ENCODE data around the gene CCDC43.
"Not testable (repeated sequence)": the region's sequence is repeated elsewhere in the genome, so short reads cannot be mapped to it uniquely, and the experiment has no call there.

CCDC43 gene, protein sequence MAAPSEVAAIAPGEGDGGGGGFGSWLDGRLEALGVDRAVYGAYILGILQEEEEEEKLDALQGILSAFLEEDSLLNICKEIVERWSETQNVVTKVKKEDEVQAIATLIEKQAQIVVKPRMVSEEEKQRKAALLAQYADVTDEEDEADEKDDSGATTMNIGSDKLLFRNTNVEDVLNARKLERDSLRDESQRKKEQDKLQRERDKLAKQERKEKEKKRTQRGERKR
- 22.3 to 24.8 (median 24.0) reads per million in 3 donors for total RNA-seq

DNA sequence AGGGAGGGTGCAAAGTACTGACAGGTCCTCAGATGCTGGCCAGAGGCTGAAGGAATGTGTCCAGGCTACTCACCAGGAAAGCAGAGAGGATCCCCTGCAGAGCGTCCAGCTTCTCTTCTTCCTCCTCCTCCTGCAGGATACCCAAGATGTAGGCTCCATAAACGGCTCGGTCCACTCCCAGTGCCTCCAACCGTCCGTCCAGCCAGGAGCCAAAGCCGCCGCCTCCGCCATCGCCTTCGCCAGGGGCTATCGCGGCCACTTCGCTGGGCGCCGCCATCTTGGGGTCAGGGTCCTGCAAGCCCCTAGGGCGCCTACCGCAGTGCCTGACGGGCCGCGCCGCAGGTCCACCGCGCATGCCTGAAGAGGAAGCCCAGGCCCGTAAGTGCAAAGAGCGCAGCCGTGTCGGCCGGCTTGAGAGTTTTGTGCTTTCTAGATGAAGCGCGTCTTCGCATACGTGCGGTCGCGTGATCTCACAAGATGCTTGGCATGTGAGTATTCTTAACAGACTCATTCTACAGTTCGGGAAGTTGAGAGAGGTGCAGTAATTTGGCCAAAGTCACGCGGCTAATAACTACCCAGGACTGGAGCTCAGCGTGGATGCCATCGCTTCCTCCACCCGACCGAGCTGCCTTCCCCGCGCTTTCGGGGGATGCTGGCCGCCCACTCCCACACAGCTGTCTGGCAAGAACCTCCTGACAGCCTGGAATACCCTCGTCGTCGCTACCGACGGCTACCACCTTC lies at the start of gene CCDC43:
Gene CCDC43, minus strand, starts transcription at position 300 of the 741 bp plus-strand sequence. Its CDS starts 23 bp downstream, at position 277.
- peak within 1 kb of the TSS; percentile 99 for H3K4me3 ChIP-seq (ENCODE audit: insufficient read depth, low read depth, low read length, poor library complexity, severe bottlenecking)
- DNase-seq, result peak; percentile 81 to 86 (median 85)

DNA sequence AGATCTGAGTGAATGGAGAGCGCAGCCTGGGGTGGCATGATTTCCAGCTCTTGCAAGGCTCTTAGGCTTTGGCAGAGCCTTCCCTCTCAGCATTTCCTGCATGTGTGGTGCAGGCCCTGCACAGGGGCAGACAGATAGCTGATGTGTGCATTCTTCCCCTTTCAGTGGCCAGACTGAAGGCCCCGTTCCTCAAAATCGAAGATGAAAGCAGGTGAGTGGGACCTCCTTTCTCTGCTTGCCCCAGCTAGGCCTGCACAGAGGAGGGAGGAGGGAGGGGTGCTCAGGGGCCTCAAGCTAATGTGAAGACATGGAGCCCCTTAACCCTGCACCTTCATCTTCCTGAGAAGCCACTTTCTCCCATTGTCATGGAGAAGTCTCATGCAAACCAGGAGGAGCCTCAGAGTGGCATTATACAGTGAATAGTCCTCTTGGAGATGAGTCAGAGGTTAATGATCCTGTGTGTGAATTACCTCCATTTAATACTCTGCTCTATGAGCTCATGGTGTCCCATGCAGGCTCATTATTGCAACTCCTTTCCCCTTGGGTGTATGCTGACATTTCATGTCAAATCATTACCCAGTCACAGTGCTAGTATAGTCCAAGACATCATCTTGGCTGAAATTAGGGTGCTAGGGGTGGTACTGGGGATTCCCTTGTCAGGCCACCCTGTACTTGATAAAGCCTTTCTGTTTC lies 48.8 kb upstream of the CCDC43 start:
- H3K4me1 ChIP-seq (ENCODE audit: control insufficient read depth, insufficient read depth, low read length, poor library complexity, severe bottlenecking), result no peaks in the 10 kb centered on the region
- DNase-seq, result no peak
- H3K27me3 ChIP-seq (replicated peaks; ENCODE audit: control insufficient read depth, insufficient read depth, low read length, poor library complexity, severe bottlenecking), result no peaks in the 10 kb centered on the region
- H3K36me3 ChIP-seq (ENCODE audit: control insufficient read depth, insufficient read depth, low read length), result no peaks in the 10 kb centered on the region
- H3K4me3 ChIP-seq (ENCODE audit: insufficient read depth, low read depth, low read length, poor library complexity, severe bottlenecking), result no peak overlapping the region
- no peak overlapping the region for H3K27ac ChIP-seq (ENCODE audit: insufficient read depth, low read length, poor library complexity, severe bottlenecking)
- no peaks in the 10 kb centered on the region for H3K9me3 ChIP-seq (ENCODE audit: control insufficient read depth, low read length)

More for the DNA sequence above, at the start of gene CCDC43:
- H3K36me3 ChIP-seq (ENCODE audit: control insufficient read depth, insufficient read depth, low read length), result no peaks in the 10 kb centered on the region
- no peaks in the 10 kb centered on the region for H3K9me3 ChIP-seq (ENCODE audit: control insufficient read depth, low read length)
- peaks cover 13% of the 10 kb centered on the region for H3K4me1 ChIP-seq (ENCODE audit: control insufficient read depth, insufficient read depth, low read length, poor library complexity, severe bottlenecking)
- H3K27ac ChIP-seq (ENCODE audit: insufficient read depth, low read length, poor library complexity, severe bottlenecking), result peak within 1 kb of the TSS; percentile 79
- no peaks in the 10 kb centered on the region for H3K27me3 ChIP-seq (replicated peaks; ENCODE audit: control insufficient read depth, insufficient read depth, low read length, poor library complexity, severe bottlenecking)

DNA sequence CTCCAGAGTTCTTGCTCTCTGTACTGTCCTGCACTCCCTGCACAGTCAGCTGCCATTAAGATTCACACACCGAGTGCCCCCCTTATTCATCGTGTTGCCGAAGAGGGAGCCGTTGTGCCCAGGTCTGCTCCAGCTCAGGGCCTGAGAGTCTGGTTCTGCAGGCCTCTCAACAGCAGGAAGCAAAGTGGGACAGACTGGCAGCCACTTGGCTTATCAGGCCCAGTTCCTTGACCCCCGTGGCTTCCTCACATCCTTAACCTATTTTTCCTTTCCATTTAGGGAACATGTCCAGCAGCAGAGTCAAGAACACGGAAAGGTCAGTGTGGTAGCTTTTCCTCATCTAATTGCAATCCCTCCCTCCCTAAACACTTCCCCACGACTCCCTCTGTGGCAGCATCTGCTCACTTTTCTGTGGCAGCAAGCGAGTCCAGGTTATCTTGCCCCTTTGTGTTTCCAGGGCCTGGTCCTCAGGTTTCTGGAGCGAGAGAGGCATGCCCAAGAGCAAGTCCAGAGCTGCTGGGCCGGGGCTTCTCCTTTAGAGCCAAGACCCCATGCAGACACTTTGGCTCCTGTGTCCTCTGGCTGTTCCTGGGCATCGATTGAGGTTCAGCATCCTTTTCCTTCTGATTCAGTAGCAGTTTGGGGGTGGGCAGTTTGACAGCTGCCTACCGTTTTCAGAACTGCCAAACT lies 47.1 kb upstream of the CCDC43 start:
- Histone ChIP-seq H3K9me3 (ENCODE audit: control insufficient read depth, low read length) (no peaks in the 10 kb centered on the region), H3K27ac (ENCODE audit: insufficient read depth, low read length, poor library complexity, severe bottlenecking) (no peak overlapping the region), H3K36me3 (ENCODE audit: control insufficient read depth, insufficient read depth, low read length) (no peaks in the 10 kb centered on the region), H3K27me3 (replicated peaks; ENCODE audit: control insufficient read depth, insufficient read depth, low read length, poor library complexity, severe bottlenecking) (no peaks in the 10 kb centered on the region), H3K4me1 (ENCODE audit: control insufficient read depth, insufficient read depth, low read length, poor library complexity, severe bottlenecking) (no peaks in the 10 kb centered on the region), H3K4me3 (ENCODE audit: insufficient read depth, low read depth, low read length, poor library complexity, severe bottlenecking) (no peak overlapping the region)
- no peak for DNase-seq

DNA sequence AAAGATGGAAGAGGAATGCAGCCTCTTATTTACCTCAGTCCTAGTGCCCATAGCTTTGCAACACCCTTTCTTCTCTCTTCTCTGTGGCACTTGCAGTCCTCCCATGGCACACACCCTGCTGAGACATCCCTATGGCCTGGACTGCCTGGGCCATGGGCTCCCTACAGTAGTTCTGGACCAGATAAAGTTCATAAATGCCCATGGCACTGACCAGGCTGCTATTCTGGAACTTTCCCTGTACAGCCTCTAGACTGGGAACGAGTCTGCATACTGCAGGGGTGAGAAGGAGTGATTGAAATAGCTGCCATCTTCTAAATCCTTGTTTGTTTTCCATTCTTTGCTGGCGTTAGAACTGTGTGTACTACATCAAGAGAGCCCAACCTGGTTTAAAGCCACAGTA lies 44.7 kb upstream of the CCDC43 start:
- H3K9me3 ChIP-seq (ENCODE audit: control insufficient read depth, low read length), result no peaks in the 10 kb centered on the region
- no peaks in the 10 kb centered on the region for H3K27me3 ChIP-seq (replicated peaks; ENCODE audit: control insufficient read depth, insufficient read depth, low read length, poor library complexity, severe bottlenecking)
- peaks cover 5% of the 10 kb centered on the region for H3K36me3 ChIP-seq (ENCODE audit: control insufficient read depth, insufficient read depth, low read length)
- no peak overlapping the region for H3K4me3 ChIP-seq (ENCODE audit: insufficient read depth, low read depth, low read length, poor library complexity, severe bottlenecking)
- H3K4me1 ChIP-seq (ENCODE audit: control insufficient read depth, insufficient read depth, low read length, poor library complexity, severe bottlenecking), result no peaks in the 10 kb centered on the region
- DNase-seq, result no peak
- H3K27ac ChIP-seq (ENCODE audit: insufficient read depth, low read length, poor library complexity, severe bottlenecking), result no peak overlapping the region

DNA sequence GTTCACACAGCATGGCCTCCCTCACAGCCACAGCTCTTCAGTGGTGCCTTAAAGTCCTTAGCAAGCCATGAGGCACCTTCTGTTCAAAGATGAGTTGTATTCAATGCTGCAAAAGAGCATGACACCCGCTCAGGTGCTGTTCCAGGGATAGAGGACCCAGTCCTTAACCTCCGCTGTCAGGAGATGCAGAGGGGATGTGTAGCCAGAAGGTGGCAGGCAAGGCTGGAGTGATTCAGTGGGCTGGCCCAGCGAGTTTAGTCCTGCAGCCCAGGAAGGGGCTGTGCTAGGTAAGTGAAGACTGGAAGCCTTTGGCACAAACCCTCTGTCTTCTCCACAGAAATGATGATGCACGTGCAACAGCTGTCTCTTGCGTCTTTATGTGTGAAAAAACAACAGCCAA lies 44.2 kb upstream of the CCDC43 start:
- no peak for DNase-seq

DNA sequence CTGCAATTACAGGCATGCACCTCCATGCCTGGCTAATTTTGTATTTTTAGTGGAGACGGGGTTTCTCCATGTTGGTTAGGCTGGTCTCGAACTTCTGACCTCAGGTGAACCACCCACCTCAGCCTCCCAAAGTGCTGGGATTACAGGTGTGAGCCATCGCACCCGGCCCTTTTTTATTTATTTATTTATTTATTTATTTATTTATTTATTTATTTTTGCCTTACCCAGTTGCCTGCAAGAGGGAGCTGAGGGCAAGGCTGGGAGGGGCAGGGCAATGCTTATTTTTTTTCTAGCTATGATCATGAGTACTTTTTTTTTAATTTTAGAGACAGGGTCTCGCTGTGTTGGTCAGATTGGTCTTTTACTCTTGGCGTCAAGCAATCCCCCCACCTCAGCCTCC lies 36.5 kb upstream of the CCDC43 start:
- H3K4me1 ChIP-seq (ENCODE audit: control insufficient read depth, insufficient read depth, low read length, poor library complexity, severe bottlenecking); H3K4me3 ChIP-seq (ENCODE audit: insufficient read depth, low read depth, low read length, poor library complexity, severe bottlenecking); H3K27me3 ChIP-seq (replicated peaks; ENCODE audit: control insufficient read depth, insufficient read depth, low read length, poor library complexity, severe bottlenecking); H3K36me3 ChIP-seq (ENCODE audit: control insufficient read depth, insufficient read depth, low read length); H3K9me3 ChIP-seq (ENCODE audit: control insufficient read depth, low read length); H3K27ac ChIP-seq (ENCODE audit: insufficient read depth, low read length, poor library complexity, severe bottlenecking); DNase-seq: not testable (repeated sequence)

More for the DNA sequence above, 44.2 kb upstream of the CCDC43 start:
- no peaks in the 10 kb centered on the region for H3K27me3 ChIP-seq (replicated peaks; ENCODE audit: control insufficient read depth, insufficient read depth, low read length, poor library complexity, severe bottlenecking)
- no peaks in the 10 kb centered on the region for H3K4me1 ChIP-seq (ENCODE audit: control insufficient read depth, insufficient read depth, low read length, poor library complexity, severe bottlenecking)
- H3K9me3 ChIP-seq (ENCODE audit: control insufficient read depth, low read length), result no peaks in the 10 kb centered on the region
- peaks cover 5% of the 10 kb centered on the region for H3K36me3 ChIP-seq (ENCODE audit: control insufficient read depth, insufficient read depth, low read length)
- no peak overlapping the region for H3K4me3 ChIP-seq (ENCODE audit: insufficient read depth, low read depth, low read length, poor library complexity, severe bottlenecking)
- H3K27ac ChIP-seq (ENCODE audit: insufficient read depth, low read length, poor library complexity, severe bottlenecking), result no peak overlapping the region

DNA sequence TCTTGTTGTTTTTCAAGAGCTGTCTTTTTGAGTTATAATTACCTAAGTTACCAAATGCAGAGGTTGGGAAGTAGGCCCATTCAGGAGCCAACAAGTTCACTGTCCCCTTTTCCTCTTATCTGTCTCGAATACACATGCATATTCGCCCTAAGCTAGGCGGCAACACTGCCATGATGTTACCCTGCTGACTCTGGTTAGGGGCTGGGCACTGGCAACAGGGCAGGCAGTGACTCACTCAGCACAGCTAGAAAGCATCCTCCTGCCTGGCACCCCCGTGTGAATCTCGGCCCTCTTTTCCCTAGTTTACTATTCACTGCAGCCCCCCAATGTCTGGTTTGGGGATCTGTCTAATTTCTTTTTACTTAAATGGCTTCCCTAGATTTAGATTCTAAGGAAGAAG lies 32.7 kb upstream of the CCDC43 start:
- no peaks in the 10 kb centered on the region for H3K27me3 ChIP-seq (replicated peaks; ENCODE audit: control insufficient read depth, insufficient read depth, low read length, poor library complexity, severe bottlenecking)
- no peaks in the 10 kb centered on the region for H3K9me3 ChIP-seq (ENCODE audit: control insufficient read depth, low read length)
- H3K27ac ChIP-seq (ENCODE audit: insufficient read depth, low read length, poor library complexity, severe bottlenecking), result no peak overlapping the region
- H3K4me1 ChIP-seq (ENCODE audit: control insufficient read depth, insufficient read depth, low read length, poor library complexity, severe bottlenecking), result no peaks in the 10 kb centered on the region
- no peak for DNase-seq
- H3K36me3 ChIP-seq (ENCODE audit: control insufficient read depth, insufficient read depth, low read length), result peaks cover 4% of the 10 kb centered on the region
- no peak overlapping the region for H3K4me3 ChIP-seq (ENCODE audit: insufficient read depth, low read depth, low read length, poor library complexity, severe bottlenecking)

DNA sequence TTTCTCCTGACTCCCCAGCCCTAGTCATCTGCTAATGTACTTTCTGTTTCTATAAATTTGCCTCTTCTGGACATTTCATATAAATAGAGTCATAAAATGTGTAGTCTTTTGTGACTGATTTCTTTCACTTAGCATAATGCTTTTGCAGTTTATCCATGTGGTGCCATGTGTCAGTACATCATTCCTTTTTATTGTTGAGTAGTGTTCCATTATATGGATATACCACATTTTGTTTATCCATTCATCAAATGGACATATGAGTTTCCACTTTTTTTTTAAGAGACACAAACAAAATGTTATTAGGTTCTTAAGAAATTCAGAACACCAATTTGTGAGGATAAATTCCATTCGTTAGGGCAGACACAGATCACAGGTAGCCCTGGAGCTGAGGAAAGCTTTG lies 29.9 kb upstream of the CCDC43 start:
- no peak overlapping the region for H3K27ac ChIP-seq (ENCODE audit: insufficient read depth, low read length, poor library complexity, severe bottlenecking)
- DNase-seq, result no peak
- H3K9me3 ChIP-seq (ENCODE audit: control insufficient read depth, low read length), result no peaks in the 10 kb centered on the region
- no peaks in the 10 kb centered on the region for H3K4me1 ChIP-seq (ENCODE audit: control insufficient read depth, insufficient read depth, low read length, poor library complexity, severe bottlenecking)
- H3K36me3 ChIP-seq (ENCODE audit: control insufficient read depth, insufficient read depth, low read length), result peaks cover 4% of the 10 kb centered on the region
- no peak overlapping the region for H3K4me3 ChIP-seq (ENCODE audit: insufficient read depth, low read depth, low read length, poor library complexity, severe bottlenecking)
- H3K27me3 ChIP-seq (replicated peaks; ENCODE audit: control insufficient read depth, insufficient read depth, low read length, poor library complexity, severe bottlenecking), result no peaks in the 10 kb centered on the region

DNA sequence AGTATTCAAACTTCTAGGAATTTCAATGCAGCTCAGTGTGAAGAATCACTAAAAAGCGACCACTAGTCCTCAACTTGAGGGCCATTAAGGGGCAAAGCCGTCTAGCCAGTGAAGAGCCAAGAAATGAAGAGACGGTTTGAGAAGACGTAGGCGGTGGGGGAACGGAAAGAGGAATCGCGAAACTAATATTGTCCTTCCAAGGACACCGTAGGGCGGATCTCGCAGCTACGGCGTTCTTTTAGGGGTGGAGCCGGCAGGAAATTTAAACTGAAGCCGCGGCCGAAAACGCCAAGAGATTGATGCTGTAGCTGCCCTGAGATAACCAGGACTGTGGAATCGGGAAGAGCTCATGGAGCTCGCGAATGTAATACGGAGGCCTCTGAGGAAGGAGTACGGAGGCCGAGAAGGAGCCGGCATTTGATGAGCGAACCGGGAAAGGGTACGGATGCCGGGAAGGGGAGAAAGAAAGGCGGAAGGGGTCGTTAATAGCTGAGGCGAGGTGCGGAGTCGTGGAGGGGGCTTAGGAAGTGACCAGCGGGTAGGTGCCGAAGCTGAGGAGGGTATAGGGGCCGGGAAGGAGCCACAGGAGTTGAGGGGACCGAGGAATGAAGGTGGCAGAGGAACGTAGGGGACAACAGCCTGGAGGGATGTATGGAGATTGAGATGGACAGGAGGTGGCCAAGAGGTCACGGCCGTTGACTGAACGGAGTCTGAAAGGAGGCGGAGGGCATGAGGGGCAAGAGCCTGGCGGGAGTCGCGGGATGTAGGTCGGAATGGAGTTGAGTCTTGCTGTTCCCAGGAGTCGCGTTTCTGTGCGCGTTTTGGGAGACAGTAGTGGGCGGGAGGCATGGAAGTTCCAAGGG lies 19.1 kb upstream of the CCDC43 start, which contains the start of gene DBF4B:
Gene DBF4B, plus strand, starts transcription at position 265 of the 863 bp plus-strand sequence. Its CDS starts 156 bp downstream, at position 421.
- Histone ChIP-seq H3K4me1 (ENCODE audit: control insufficient read depth, insufficient read depth, low read length, poor library complexity, severe bottlenecking) (peaks cover 3% of the 10 kb centered on the region), H3K27ac (ENCODE audit: insufficient read depth, low read length, poor library complexity, severe bottlenecking) (peak within 1 kb of the TSS; percentile 56)
- peak; percentile 65 to 74 (median 67) for DNase-seq

More for the DNA sequence above, 19.1 kb upstream of the CCDC43 start, which contains the start of gene DBF4B:
- Histone ChIP-seq H3K4me3 (ENCODE audit: insufficient read depth, low read depth, low read length, poor library complexity, severe bottlenecking) (peak within 1 kb of the TSS; percentile 98), H3K27me3 (replicated peaks; ENCODE audit: control insufficient read depth, insufficient read depth, low read length, poor library complexity, severe bottlenecking) (no peaks in the 10 kb centered on the region), H3K9me3 (ENCODE audit: control insufficient read depth, low read length) (no peaks in the 10 kb centered on the region), H3K36me3 (ENCODE audit: control insufficient read depth, insufficient read depth, low read length) (no peaks in the 10 kb centered on the region)
